Measurements from ENCODE around the gene ZXDC.

The ZXDC gene

GRCh38 chr3:126498461-126498860 lies 22.8 kb upstream of the ZXDC start:
- Histone ChIP-seq H3K27me3 (ENCODE audit: insufficient read depth, low read length) (no peaks in the 10 kb centered on the region; the same call in 1 of the 2 replicates), H3K36me3 (ENCODE audit: insufficient read depth, low read length) (no peaks in the 10 kb centered on the region), H2AFZ (ENCODE audit: low read length, unreplicated experiment) (no peak overlapping the region), H3K27ac (ENCODE audit: low read depth, low read length) (no peak overlapping the region), H3K4me1 (ENCODE audit: control insufficient read depth, insufficient read depth, low read length, unreplicated experiment) (no peaks in the 10 kb centered on the region), H3K4me3 (ENCODE audit: low read depth, low read length) (no peak overlapping the region), H3K79me2 (ENCODE audit: control insufficient read depth, insufficient read depth, low read length, unreplicated experiment) (no peaks in the 10 kb centered on the region)

- no peak overlapping the region for H3K4me3 ChIP-seq (ENCODE audit: low read depth, low read length)
- H2AFZ ChIP-seq (ENCODE audit: low read length, unreplicated experiment): no peak overlapping the region
- no peak overlapping the region for H3K27ac ChIP-seq (ENCODE audit: low read depth, low read length)
- no peaks in the 10 kb centered on the region for H3K79me2 ChIP-seq (ENCODE audit: control insufficient read depth, insufficient read depth, low read length, unreplicated experiment)
- H3K36me3 ChIP-seq (ENCODE audit: insufficient read depth, low read length): no peaks in the 10 kb centered on the region
- H3K27me3 ChIP-seq (ENCODE audit: insufficient read depth, low read length): no peaks in the 10 kb centered on the region; the same call in 1 of the 2 replicates
- no peaks in the 10 kb centered on the region for H3K4me1 ChIP-seq (ENCODE audit: control insufficient read depth, insufficient read depth, low read length, unreplicated experiment)
Measured at GRCh38 chr3:126497956-126498355, 22.3 kb upstream of the ZXDC start.

GRCh38 chr3:126496894-126497850 lies 21.5 kb upstream of the ZXDC start:
- Histone ChIP-seq H3K27me3 (ENCODE audit: insufficient read depth, low read length) (no peaks in the 10 kb centered on the region), H3K36me3 (ENCODE audit: insufficient read depth, low read length) (no peaks in the 10 kb centered on the region), H2AFZ (ENCODE audit: low read length, unreplicated experiment) (no peak overlapping the region), H3K4me3 (ENCODE audit: low read depth, low read length) (no peak overlapping the region), H3K79me2 (ENCODE audit: control insufficient read depth, insufficient read depth, low read length, unreplicated experiment) (no peaks in the 10 kb centered on the region), H3K27ac (ENCODE audit: low read depth, low read length) (no peak overlapping the region), H3K4me1 (ENCODE audit: control insufficient read depth, insufficient read depth, low read length, unreplicated experiment) (no peaks in the 10 kb centered on the region)

GRCh38 chr3:126495786-126496185 lies 20.1 kb upstream of the ZXDC start:
- H3K79me2 ChIP-seq (ENCODE audit: control insufficient read depth, insufficient read depth, low read length, unreplicated experiment): no peaks in the 10 kb centered on the region
- no peak overlapping the region for H3K27ac ChIP-seq (ENCODE audit: low read depth, low read length)
- H3K4me1 ChIP-seq (ENCODE audit: control insufficient read depth, insufficient read depth, low read length, unreplicated experiment): no peaks in the 10 kb centered on the region
- H2AFZ ChIP-seq (ENCODE audit: low read length, unreplicated experiment): no peak overlapping the region
- H3K27me3 ChIP-seq (ENCODE audit: insufficient read depth, low read length): no peaks in the 10 kb centered on the region
- no peak overlapping the region for H3K4me3 ChIP-seq (ENCODE audit: low read depth, low read length)
- no peaks in the 10 kb centered on the region for H3K36me3 ChIP-seq (ENCODE audit: insufficient read depth, low read length)

- H3K4me3 ChIP-seq (ENCODE audit: low read depth, low read length): no peak overlapping the region
- H3K4me1 ChIP-seq (ENCODE audit: control insufficient read depth, insufficient read depth, low read length, unreplicated experiment): no peaks in the 10 kb centered on the region
- no peaks in the 10 kb centered on the region for H3K36me3 ChIP-seq (ENCODE audit: insufficient read depth, low read length)
- H3K27ac ChIP-seq (ENCODE audit: low read depth, low read length): no peak overlapping the region
- no peaks in the 10 kb centered on the region for H3K79me2 ChIP-seq (ENCODE audit: control insufficient read depth, insufficient read depth, low read length, unreplicated experiment)
- H3K27me3 ChIP-seq (ENCODE audit: insufficient read depth, low read length): no peaks in the 10 kb centered on the region; the same call in 1 of the 2 replicates
- H2AFZ ChIP-seq (ENCODE audit: low read length, unreplicated experiment): no peak overlapping the region
Measured at GRCh38 chr3:126494970-126495230, 19.2 kb upstream of the ZXDC start.

GRCh38 chr3:126494204-126494969 lies 18.7 kb upstream of the ZXDC start:
- no peak overlapping the region for H3K27ac ChIP-seq (ENCODE audit: low read depth, low read length)
- H3K79me2 ChIP-seq (ENCODE audit: control insufficient read depth, insufficient read depth, low read length, unreplicated experiment): no peaks in the 10 kb centered on the region
- no peak overlapping the region for H3K4me3 ChIP-seq (ENCODE audit: low read depth, low read length)
- H3K27me3 ChIP-seq (ENCODE audit: insufficient read depth, low read length): no peaks in the 10 kb centered on the region; the same call in 1 of the 2 replicates
- H3K4me1 ChIP-seq (ENCODE audit: control insufficient read depth, insufficient read depth, low read length, unreplicated experiment): no peaks in the 10 kb centered on the region
- H3K36me3 ChIP-seq (ENCODE audit: insufficient read depth, low read length): no peaks in the 10 kb centered on the region
- H2AFZ ChIP-seq (ENCODE audit: low read length, unreplicated experiment): no peak overlapping the region

- no peaks in the 10 kb centered on the region for H3K36me3 ChIP-seq (ENCODE audit: insufficient read depth, low read length)
- no peaks in the 10 kb centered on the region for H3K79me2 ChIP-seq (ENCODE audit: control insufficient read depth, insufficient read depth, low read length, unreplicated experiment)
- no peak overlapping the region for H3K27ac ChIP-seq (ENCODE audit: low read depth, low read length)
- no peak overlapping the region for H3K4me3 ChIP-seq (ENCODE audit: low read depth, low read length)
- no peak overlapping the region for H2AFZ ChIP-seq (ENCODE audit: low read length, unreplicated experiment)
- no peaks in the 10 kb centered on the region for H3K4me1 ChIP-seq (ENCODE audit: control insufficient read depth, insufficient read depth, low read length, unreplicated experiment)
- no peaks in the 10 kb centered on the region; the same call in 1 of the 2 replicates for H3K27me3 ChIP-seq (ENCODE audit: insufficient read depth, low read length)
Measured at GRCh38 chr3:126493739-126494138, 18.0 kb upstream of the ZXDC start.

- H3K79me2 ChIP-seq (ENCODE audit: control insufficient read depth, insufficient read depth, low read length, unreplicated experiment): no peaks in the 10 kb centered on the region
- H3K36me3 ChIP-seq (ENCODE audit: insufficient read depth, low read length): no peaks in the 10 kb centered on the region
- H3K27ac ChIP-seq (ENCODE audit: low read depth, low read length): no peak overlapping the region
- H3K4me1 ChIP-seq (ENCODE audit: control insufficient read depth, insufficient read depth, low read length, unreplicated experiment): no peaks in the 10 kb centered on the region
- no peak overlapping the region for H3K4me3 ChIP-seq (ENCODE audit: low read depth, low read length)
- H2AFZ ChIP-seq (ENCODE audit: low read length, unreplicated experiment): no peak overlapping the region
- H3K27me3 ChIP-seq (ENCODE audit: insufficient read depth, low read length): no peaks in the 10 kb centered on the region; the same call in 1 of the 2 replicates
Measured at GRCh38 chr3:126493051-126493450, 17.4 kb upstream of the ZXDC start.

GRCh38 chr3:126491221-126492013 lies 15.7 kb upstream of the ZXDC start:
- no peak overlapping the region for H3K4me3 ChIP-seq (ENCODE audit: low read depth, low read length)
- no peak overlapping the region for H3K27ac ChIP-seq (ENCODE audit: low read depth, low read length)
- no peaks in the 10 kb centered on the region for H3K79me2 ChIP-seq (ENCODE audit: control insufficient read depth, insufficient read depth, low read length, unreplicated experiment)
- H3K4me1 ChIP-seq (ENCODE audit: control insufficient read depth, insufficient read depth, low read length, unreplicated experiment): peaks cover 9% of the 10 kb centered on the region
- no peaks in the 10 kb centered on the region for H3K36me3 ChIP-seq (ENCODE audit: insufficient read depth, low read length)
- H3K27me3 ChIP-seq (ENCODE audit: insufficient read depth, low read length): no peaks in the 10 kb centered on the region; the same call in 1 of the 2 replicates
- H2AFZ ChIP-seq (ENCODE audit: low read length, unreplicated experiment): no peak overlapping the region

- H3K4me3 ChIP-seq (ENCODE audit: low read depth, low read length): no peak overlapping the region
- peaks cover 9% of the 10 kb centered on the region for H3K4me1 ChIP-seq (ENCODE audit: control insufficient read depth, insufficient read depth, low read length, unreplicated experiment)
- no peaks in the 10 kb centered on the region; the same call in 1 of the 2 replicates for H3K27me3 ChIP-seq (ENCODE audit: insufficient read depth, low read length)
- H3K36me3 ChIP-seq (ENCODE audit: insufficient read depth, low read length): no peaks in the 10 kb centered on the region
- no peak overlapping the region for H2AFZ ChIP-seq (ENCODE audit: low read length, unreplicated experiment)
- H3K79me2 ChIP-seq (ENCODE audit: control insufficient read depth, insufficient read depth, low read length, unreplicated experiment): no peaks in the 10 kb centered on the region
- no peak overlapping the region for H3K27ac ChIP-seq (ENCODE audit: low read depth, low read length)
Measured at GRCh38 chr3:126490619-126491018, 14.9 kb upstream of the ZXDC start.

Data from ACC112 (cell line).